GM19351 (cell line): ENCODE measurements around the gene AHDC1.

ENCODE experiments used
- ATAC-seq: cut with Tn5 transposase; IDR thresholded peaks from one replicate; pipeline ENCODE4 v1.9.1; 2021; ENCODE audit warnings: mild to moderate bottlenecking, moderate library complexity; ENCODE audit not compliant: unreplicated experiment

AHDC1 gene

GRCh38 chr1:27585684-27586083 lies 18.3 kb downstream of the AHDC1 start:
- ATAC-seq: no peak

DNA sequence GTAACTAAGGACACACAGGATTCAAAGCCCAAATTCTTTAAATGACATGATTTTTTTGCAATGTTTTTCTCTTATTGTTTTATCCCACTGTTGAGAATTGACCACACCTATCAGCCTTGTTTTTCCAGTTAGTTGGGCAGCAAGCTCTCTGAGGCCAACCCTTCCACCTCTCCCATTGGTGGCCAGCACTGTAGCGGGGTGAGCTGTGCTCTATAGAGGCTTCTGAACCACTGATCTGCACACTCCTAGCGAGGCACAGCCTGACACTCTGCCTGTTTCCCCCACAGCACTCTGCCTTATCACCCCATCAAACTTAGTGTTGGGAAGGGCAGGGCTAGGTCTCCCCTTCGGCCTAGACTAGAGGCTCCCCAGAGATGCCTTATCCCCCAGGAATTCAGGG lies 19.5 kb downstream of the AHDC1 start:
- no peak for ATAC-seq

DNA sequence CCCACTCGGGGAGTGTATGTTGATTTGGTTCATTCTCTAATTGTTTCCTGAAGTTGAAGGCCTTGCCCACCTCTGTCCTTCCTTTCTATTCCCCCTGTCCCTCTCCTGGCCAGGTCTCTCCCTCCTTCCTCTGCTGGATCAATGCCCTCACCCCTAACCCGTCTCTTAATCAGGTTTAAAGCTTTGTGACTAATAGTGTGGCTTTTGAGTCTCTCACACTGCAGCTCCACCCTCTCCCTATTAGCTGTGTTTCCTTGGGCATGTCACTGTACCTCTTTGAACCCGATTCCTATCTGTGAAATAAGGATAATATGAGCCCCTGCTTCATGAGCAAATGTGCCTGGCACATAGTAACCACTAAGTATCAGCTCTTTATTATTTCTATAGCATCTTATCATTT lies 20.5 kb downstream of the AHDC1 start:
- no peak for ATAC-seq

- ATAC-seq: no peak
These were observed 22.1 kb downstream of the AHDC1 start for GRCh38 chr1:27581823-27582243.

- ATAC-seq: no peak
These were observed 26.3 kb downstream of the AHDC1 start for GRCh38 chr1:27577504-27578188.

- no peak for ATAC-seq
These were observed 27.1 kb downstream of the AHDC1 start for GRCh38 chr1:27576806-27577227.

DNA sequence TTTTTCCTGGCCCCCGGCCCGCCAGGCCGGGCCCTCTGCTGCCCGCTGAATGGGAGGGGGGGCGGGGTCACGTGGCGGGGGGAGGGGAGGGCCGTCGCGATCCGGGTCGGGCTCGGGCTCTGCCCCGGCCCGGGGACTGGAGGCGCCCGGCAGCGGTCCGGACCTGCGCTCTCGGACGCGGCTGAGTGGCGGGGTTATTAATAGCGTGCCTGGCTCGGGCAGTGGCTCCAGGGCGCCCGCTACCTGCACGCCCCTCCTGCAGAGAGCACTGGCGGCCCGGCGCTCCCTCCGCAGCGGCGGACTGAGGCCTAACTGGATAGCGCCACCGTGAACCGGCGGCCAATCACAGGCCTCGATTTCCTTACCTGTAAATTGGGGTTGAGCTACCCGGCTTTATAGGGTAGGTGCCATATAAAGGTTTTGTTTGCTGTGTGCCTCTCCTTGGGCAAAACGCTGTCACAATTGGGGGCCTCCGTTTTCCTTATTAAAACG lies 28.1 kb downstream of the AHDC1 start:
- ATAC-seq: no peak

DNA sequence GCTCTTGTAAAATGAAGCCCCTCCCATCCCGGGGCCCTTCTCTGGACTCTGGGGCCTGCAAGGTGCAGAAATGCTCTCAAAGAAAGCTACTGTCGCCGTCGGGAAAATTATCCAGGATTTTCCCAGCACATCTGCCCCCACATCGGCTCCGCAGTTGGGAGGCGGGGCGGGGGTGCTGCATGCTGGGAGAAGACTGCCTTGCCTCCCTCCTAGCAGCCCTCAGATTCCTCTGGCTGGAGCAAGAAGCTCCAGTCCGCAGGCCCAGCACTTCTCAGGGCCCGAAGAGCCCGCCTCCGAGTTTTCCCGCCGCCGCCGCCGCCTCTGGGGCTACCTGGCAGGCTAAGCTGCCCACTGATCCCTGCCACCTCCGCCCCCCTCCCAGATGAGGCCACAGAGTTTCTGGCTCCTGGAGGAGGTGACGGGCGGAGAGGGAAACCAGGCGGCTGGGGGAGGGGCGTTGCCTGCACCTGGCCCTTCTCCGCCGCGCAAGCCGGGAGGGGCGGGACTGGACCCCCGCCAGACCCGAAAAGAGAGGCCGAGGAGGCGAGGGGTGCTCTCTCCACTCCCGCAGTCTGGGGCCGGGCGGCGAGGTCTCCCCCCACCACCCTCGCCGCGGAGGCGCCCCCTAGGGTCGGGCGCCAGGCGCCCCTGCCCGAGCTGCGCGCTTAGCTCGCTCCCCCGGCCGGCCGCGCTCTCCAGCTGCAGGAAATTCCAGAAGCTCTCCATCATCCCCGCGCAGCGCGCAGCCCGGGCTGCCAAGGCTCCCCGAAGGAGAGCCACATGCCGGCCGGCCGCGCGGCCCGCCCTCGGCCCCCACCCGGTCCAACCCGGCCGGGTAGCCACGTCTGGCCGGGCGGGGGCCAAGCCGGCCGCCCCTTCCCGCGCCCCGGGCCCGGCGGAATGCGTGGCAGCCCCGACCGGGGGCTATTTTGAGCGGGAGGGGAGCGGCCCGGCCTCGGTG lies 28.8 kb downstream of the AHDC1 start:
- ATAC-seq: no peak

GRCh38 chr1:27574001-27574781 lies 29.8 kb downstream of the AHDC1 start:
- no peak for ATAC-seq

DNA sequence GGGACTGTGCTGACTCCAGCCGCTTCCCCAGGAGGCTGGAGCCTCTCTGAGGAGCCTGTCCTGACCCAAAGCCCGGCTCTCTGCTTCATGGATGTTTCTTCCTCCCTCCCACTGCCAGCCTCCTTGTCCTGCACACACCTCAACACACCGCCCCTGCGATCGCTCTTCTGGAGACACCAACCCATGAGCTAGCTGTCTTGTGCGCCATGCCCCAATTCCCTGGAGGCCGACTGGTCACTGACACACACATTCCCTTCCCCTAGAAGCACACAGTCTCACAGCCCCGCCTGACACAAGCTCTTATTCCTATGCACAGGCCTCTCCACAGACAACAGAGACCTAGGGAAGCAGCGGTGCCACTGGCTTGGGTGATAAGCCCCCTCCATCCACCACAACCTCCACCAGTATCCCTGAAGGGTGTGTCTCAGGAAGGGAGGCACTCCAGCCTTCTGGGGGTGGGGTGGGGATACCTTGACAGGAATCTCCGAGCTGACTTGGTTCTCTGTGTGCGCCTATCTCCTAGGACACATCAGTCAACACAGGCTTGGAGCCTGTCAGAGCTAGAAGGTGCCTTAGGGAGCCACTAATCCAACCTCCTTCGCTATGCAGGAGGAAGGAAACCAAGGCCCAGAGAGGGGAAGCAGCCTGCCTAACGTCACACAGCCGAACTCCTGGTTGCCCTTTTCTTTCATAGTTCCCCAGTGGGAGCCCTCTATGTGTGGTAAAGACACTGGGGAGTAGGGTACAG lies 31.1 kb downstream of the AHDC1 start:
- ATAC-seq: no peak

DNA sequence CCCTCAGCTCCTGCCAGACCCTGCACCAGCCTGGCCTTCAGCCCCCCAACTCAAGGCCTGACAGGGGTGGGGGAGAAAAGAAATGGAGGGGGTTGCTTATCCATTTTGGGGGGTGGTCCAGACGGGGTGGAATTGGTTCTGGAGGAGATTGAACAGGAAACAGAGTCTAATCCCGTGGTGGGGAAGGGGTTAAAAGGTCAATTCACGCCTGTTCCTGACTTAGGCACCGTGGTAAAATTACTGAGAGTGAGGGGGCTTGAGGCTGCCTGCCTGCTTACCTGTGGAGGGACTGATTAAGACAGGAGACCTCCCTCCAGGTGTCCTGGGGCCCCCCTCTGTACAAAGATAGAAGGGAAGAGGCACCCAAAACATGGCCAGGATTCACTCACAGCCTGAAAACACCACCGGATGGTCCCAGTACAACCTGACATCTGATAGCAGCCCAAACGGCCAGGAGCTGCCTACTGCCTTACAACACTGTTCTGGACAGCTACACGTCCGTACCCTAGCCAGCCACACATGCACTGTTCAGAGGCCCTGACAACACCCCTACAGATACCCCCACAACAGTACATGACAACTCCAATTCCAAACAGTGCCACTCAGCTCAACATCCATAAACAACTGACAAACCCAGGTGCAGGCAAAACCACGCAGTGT lies 31.8 kb downstream of the AHDC1 start:
- ATAC-seq: no peak

DNA sequence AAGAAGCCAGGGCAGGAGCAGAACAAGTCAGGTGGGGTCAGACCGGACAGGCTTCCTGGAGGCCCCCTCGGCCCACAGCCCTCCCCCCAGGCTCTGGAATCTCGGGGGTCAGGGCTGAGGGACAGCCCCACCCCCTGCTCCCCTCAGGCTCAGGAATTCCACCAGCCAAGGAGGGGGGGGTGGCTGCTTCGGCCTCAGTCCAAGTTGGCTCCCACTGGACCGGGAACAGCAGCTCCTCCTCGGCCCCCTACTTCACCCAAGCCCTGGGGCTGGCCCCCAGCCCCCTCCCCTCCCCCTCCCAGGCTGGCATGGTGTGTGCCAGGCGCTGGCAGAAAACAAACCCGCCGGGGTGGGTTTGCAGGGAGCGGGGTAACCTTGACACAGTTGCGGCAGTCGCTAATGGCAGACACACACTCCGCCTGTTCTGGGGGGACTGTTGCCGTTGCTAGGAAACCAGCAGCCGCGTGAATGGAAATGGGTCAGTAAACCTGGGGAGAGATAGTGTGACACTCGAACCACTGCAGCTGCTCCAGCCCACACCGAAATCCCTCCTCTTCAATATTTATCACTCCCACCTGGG lies 32.4 kb downstream of the AHDC1 start:
- ATAC-seq: no peak

GRCh38 chr1:27570784-27571183 lies 33.2 kb downstream of the AHDC1 start:
- ATAC-seq: no peak

- ATAC-seq: no peak
These were observed 33.6 kb downstream of the AHDC1 start for GRCh38 chr1:27570356-27570755.

- ATAC-seq: no peak
These were observed 34.2 kb downstream of the AHDC1 start for GRCh38 chr1:27569506-27570291.

DNA sequence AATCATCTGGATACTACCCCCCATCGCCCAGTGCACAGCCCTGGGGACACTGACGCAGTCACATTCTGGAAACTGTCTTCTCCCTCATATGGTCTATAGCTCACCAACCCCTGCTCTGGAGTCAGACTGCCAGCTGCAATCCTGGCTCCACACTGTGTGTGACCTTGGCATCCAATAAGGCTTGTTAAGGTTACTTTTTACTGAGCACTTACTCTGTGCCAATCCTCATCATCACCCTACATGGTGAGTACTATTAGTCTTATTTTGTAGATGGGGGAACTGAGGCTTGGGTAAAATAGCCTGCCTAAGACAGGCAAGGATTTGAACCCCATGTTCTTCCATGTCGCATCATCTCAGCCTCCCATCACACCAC lies 34.9 kb downstream of the AHDC1 start:
- ATAC-seq: no peak

DNA sequence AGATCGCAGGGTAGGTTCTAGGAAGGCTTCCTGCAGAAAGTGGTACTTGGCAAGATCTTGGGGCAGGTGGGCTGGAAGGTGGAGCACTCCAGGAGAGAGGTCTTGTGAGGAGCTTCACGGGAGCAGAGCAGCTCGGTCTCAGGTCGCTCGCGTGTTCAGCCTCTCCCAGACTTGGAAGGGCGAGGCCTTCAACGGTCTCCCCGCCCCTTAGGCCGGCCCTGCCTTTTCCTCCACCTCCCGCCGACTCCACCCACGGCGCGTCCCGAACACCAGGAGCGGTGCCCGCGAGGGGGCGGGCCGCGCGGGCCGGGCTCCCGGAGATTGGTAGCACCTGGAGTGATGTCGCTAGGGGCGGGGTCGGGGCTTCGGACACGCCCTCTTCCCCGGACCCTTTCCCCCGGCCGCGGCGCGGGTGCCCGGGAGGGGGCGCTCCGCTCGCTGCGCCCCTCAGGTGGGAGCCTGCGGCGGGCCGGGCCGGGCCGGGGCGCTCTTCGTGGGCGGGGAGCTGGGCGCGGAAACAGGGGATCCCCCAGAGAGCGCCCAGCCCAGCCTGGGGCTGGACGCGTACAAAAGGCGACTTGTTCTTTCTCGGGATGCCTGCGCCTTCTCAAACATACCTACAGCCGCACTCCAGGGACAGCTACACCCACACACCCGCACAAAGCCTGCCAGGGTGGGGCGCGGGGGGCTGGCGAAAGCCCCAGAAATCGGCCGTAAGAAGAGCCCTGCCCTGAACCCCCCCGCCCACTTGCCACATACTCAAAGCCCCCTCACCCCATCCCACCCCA lies 35.5 kb downstream of the AHDC1 start:
- ATAC-seq: peak; percentile 88

DNA sequence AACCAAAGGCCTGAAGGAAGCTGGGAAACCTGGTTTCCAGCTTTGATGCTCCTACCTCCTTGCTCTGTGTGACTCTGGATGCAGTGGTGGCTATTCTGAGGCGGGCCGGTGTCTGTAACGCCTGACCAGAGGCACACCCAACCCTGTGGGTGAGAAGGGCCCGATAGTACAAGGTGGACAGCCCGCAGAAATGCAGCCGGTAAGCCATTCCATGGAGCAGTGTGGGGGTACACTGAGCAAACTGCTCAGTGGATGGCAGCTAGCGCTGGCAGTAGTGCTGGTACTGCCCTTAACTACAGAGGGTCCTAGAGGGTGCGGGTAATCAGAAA lies 36.0 kb downstream of the AHDC1 start:
- no peak for ATAC-seq
